Measurements from ENCODE around the gene PLPP7. TPM values are rescaled to one million over a fixed set of nuclear protein-coding genes. Genes with fewer than 3 reads are reported as not detected.
"Not testable (repeated sequence)": the region's sequence is repeated elsewhere in the genome, so short reads cannot be mapped to it uniquely, and the experiment has no call there.

PLPP7 gene
- polyA plus RNA-seq, 1 donor from 2014 or later: 0.87 TPM

- H3K36me3 ChIP-seq (ENCODE audit: insufficient read depth, low read length); H3K27ac ChIP-seq (ENCODE audit: low read length); H3K27me3 ChIP-seq (ENCODE audit: insufficient read depth, low read depth, low read length); H4K20me1 ChIP-seq (ENCODE audit: insufficient read depth); H3F3A ChIP-seq (ENCODE audit: insufficient read depth, low read length, poor library complexity, severe bottlenecking); H3K4me3 ChIP-seq (ENCODE audit: low read length); H3K9me2 ChIP-seq (ENCODE audit: insufficient read depth, low read length); H3K79me2 ChIP-seq (replicated peaks; ENCODE audit: insufficient read depth, low read length); H3K9ac ChIP-seq (ENCODE audit: low read length); H2AFZ ChIP-seq (ENCODE audit: low read depth, low read length); H3K4me2 ChIP-seq (ENCODE audit: low read length); H3K9me3 ChIP-seq (ENCODE audit: low read length): not testable (repeated sequence)
These were observed 42.5 kb downstream of the PLPP7 start for GRCh38 chr9:131331996-131332395.

- H3K4me2 ChIP-seq (ENCODE audit: low read length): no peak overlapping the region
- no peak overlapping the region for H3K27ac ChIP-seq (ENCODE audit: low read length)
- H3K9ac ChIP-seq (ENCODE audit: low read length): no peak overlapping the region
- no peaks in the 10 kb centered on the region for H4K20me1 ChIP-seq (ENCODE audit: insufficient read depth)
- no peak for TF ChIP-seq MXI1 (conservative IDR thresholded peaks at IDR 0.05; ENCODE audit: poor library complexity, severe bottlenecking)
- TF ChIP-seq EP300 (conservative IDR thresholded peaks at IDR 0.05; ENCODE audit: poor library complexity, severe bottlenecking): no peak
- no peak for TF ChIP-seq TAF1 (IDR thresholded peaks at IDR 0.05; ENCODE audit: low read depth)
- TF ChIP-seq REST (IDR thresholded peaks at IDR 0.05; ENCODE audit: borderline replicate concordance): no peak
- TF ChIP-seq RAD21 (conservative IDR thresholded peaks at IDR 0.05): no peak
- TF ChIP-seq CTCF (IDR thresholded peaks at IDR 0.05; ENCODE audit: poor library complexity, severe bottlenecking): no peak
- TF ChIP-seq POLR2AphosphoS5 (IDR thresholded peaks at IDR 0.05): no peak
- no peak for TF ChIP-seq SMC3 (conservative IDR thresholded peaks at IDR 0.05; ENCODE audit: poor library complexity)
- no peak for TF ChIP-seq EZH2 (IDR thresholded peaks at IDR 0.05; ENCODE audit: borderline replicate concordance, insufficient read depth, low read length, poor library complexity, severe bottlenecking)
- H3K9me2 ChIP-seq (ENCODE audit: insufficient read depth, low read length): no peaks in the 10 kb centered on the region
- H3K9me3 ChIP-seq (ENCODE audit: low read length): no peaks in the 10 kb centered on the region
- no peaks in the 10 kb centered on the region for H3F3A ChIP-seq (ENCODE audit: insufficient read depth, low read length, poor library complexity, severe bottlenecking)
- no peaks in the 10 kb centered on the region for H3K27me3 ChIP-seq (ENCODE audit: insufficient read depth, low read depth, low read length)
- no peak overlapping the region for H3K4me3 ChIP-seq (ENCODE audit: low read length)
- no peaks in the 10 kb centered on the region for H3K79me2 ChIP-seq (replicated peaks; ENCODE audit: insufficient read depth, low read length)
- no peak overlapping the region for H2AFZ ChIP-seq (ENCODE audit: low read depth, low read length)
- H3K36me3 ChIP-seq (ENCODE audit: insufficient read depth, low read length): no peaks in the 10 kb centered on the region
These were observed 44.5 kb downstream of the PLPP7 start for GRCh38 chr9:131333771-131334628.
